HepG2 (cell line): ENCODE measurements around the gene SZRD1. TPM values are rescaled to one million over a fixed set of nuclear protein-coding genes. Genes with fewer than 3 reads are reported as not detected.

Experiments used
- ARHGAP35 ChIP-seq: sonication (generic); formaldehyde crosslinking; IDR thresholded peaks from 2 replicates; pipeline ENCODE4 v1.9.0; 2022; ENCODE audit warnings: mild to moderate bottlenecking, inconsistent platforms, moderate library complexity, missing genetic modification reagents, borderline replicate concordance
- DDIT3 ChIP-seq: sonication (generic); formaldehyde crosslinking; IDR thresholded peaks from 2 replicates; pipeline ENCODE4 v1.4.0; 2020; ENCODE audit warnings: mild to moderate bottlenecking, missing genetic modification reagents
- KDM5A ChIP-seq: fragments of 200-600 bp; sonication (generic); IDR thresholded peaks from 2 replicates; pipeline ENCODE4 v1.7.0; 2018; ENCODE audit warnings: antibody characterized with exemption, mild to moderate bottlenecking, low read length, borderline replicate concordance
- LBX2 ChIP-seq: sonication (generic); formaldehyde crosslinking; IDR thresholded peaks from 2 replicates; pipeline ENCODE4 v1.5.0; 2020; ENCODE audit warnings: missing genetic modification reagents, mild to moderate bottlenecking, borderline replicate concordance
- NFYC ChIP-seq: IDR thresholded peaks from 2 replicates; pipeline ENCODE4 v1.6.1; 2016; ENCODE audit warnings: missing genetic modification reagents, missing compliant biosample characterization
- NR2F6 ChIP-seq, 2 experiments: IDR thresholded peaks; 2 replicates each; pipeline ENCODE4 v1.6.1; 2016; ENCODE audit warnings: antibody characterized with exemption in 1 of 2, mild to moderate bottlenecking in 1 of 2
- PHB2 ChIP-seq: fragments of 450-650 bp; IDR thresholded peaks from 2 replicates; pipeline ENCODE4 v1.6.1; 2018; ENCODE audit not compliant: partially characterized antibody
- SOX13 ChIP-seq, 3 experiments: fragments of 450-650 bp in 1 of 3; sonication (generic) in 1 of 3; formaldehyde crosslinking in 1 of 3; IDR thresholded peaks in 2 of 3; conservative IDR thresholded peaks in 1 of 3; 2 replicates each; pipeline versions ENCODE4 v1.5.0 to v1.6.1; 2016 to 2020; ENCODE audit warnings: antibody characterized with exemption in 1 of 3, mild to moderate bottlenecking in 1 of 3, missing compliant biosample characterization in 1 of 3, missing genetic modification reagents in 1 of 3, moderate library complexity in 1 of 3
- ZFAT ChIP-seq: sonication (generic); formaldehyde crosslinking; conservative IDR thresholded peaks from 2 replicates; pipeline ENCODE4 v1.8.1; 2023; ENCODE audit warnings: missing genetic modification reagents, inconsistent platforms
- ZFP37 ChIP-seq: sonication (generic); formaldehyde crosslinking; IDR thresholded peaks from 2 replicates; pipeline ENCODE4 v1.4.0; 2020; ENCODE audit warnings: missing genetic modification reagents, borderline replicate concordance
- ZNF296 ChIP-seq: sonication (generic); formaldehyde crosslinking; conservative IDR thresholded peaks from 2 replicates; pipeline ENCODE4 v1.5.0; 2020; ENCODE audit warnings: mild to moderate bottlenecking, missing genetic modification reagents
- ZNF589 ChIP-seq: sonication (generic); formaldehyde crosslinking; conservative IDR thresholded peaks from 2 replicates; pipeline ENCODE4 v1.8.0; 2022; ENCODE audit warnings: mild to moderate bottlenecking, moderate library complexity, missing genetic modification reagents
- ZNF724P ChIP-seq: sonication (generic); formaldehyde crosslinking; IDR thresholded peaks from 2 replicates; pipeline ENCODE4 v1.8.0; 2022; ENCODE audit warnings: missing genetic modification reagents, borderline replicate concordance
- ZSCAN25 ChIP-seq: sonication (generic); formaldehyde crosslinking; IDR thresholded peaks from 2 replicates; pipeline ENCODE4 v1.8.0; 2022; ENCODE audit warnings: mild to moderate bottlenecking, missing genetic modification reagents
- ZZZ3 ChIP-seq: sonication (generic); formaldehyde crosslinking; IDR thresholded peaks from 2 replicates; pipeline ENCODE4 v1.4.0; 2020; ENCODE audit warnings: missing genetic modification reagents, mild to moderate bottlenecking, borderline replicate concordance
- polyA plus RNA-seq, 8 experiments: library from polyadenylated mRNA; depleted of rRNA in 3 of 8; stranded (reverse) in 7 of 8; unstranded in 1 of 8; fragments of >200 nt; fragmentation: Illumina TruSeq in 4 of 8; extraction: Trizol in 4 of 8; gene quantifications; 2 replicates each; pipeline versions ENCODE4 v1.2.1 to v1.2.3, GENCODE V29; 2011 to 2016; ENCODE audit warnings: low read depth in 4 of 8, missing spikeins in 1 of 8, mixed read lengths in 1 of 8; ENCODE audit not compliant: insufficient read depth in 1 of 8
- total RNA-seq, 5 experiments: library from RNA; depleted of rRNA; stranded (reverse); fragments of >200 nt; fragmentation: Illumina TruSeq; extraction: Trizol; gene quantifications; 2 replicates each; pipeline ENCODE4 v1.2.3, GENCODE V29; 2016; ENCODE audit warnings: low read depth in 1 of 5
- TF ChIP-seq, protein P1 (sequence below): IDR thresholded peaks from 2 replicates; pipeline ENCODE4 v1.6.1; 2016; ENCODE audit warnings: missing genetic modification reagents, missing compliant biosample characterization
- TF ChIP-seq, protein P2 (sequence below): sonication (generic); formaldehyde crosslinking; IDR thresholded peaks from 2 replicates; pipeline ENCODE4 v1.4.0; 2020; ENCODE audit warnings: low read depth, mild to moderate bottlenecking, missing genetic modification reagents
- TF ChIP-seq, protein P3 (sequence below), 2 experiments: fragments of 450-650 bp in 1 of 2; sonication (generic) in 1 of 2; formaldehyde crosslinking; IDR thresholded peaks; 2 replicates each; pipeline versions ENCODE4 v1.5.0 to v1.8.0; 2020 to 2022; ENCODE audit warnings: mild to moderate bottlenecking in 1 of 2, missing genetic modification reagents in 1 of 2
- TF ChIP-seq, protein P4 (sequence below): sonication (generic); formaldehyde crosslinking; IDR thresholded peaks from 2 replicates; pipeline ENCODE4 v1.4.0; 2020; ENCODE audit warnings: missing genetic modification reagents, mild to moderate bottlenecking, borderline replicate concordance

SZRD1 gene
- total and polyA plus RNA-seq, 2 of the 13 experiments (the other 11 are each of a cell fraction or from before 2014, with no cell fraction given), result 28.5 to 41.4 TPM

DNA sequence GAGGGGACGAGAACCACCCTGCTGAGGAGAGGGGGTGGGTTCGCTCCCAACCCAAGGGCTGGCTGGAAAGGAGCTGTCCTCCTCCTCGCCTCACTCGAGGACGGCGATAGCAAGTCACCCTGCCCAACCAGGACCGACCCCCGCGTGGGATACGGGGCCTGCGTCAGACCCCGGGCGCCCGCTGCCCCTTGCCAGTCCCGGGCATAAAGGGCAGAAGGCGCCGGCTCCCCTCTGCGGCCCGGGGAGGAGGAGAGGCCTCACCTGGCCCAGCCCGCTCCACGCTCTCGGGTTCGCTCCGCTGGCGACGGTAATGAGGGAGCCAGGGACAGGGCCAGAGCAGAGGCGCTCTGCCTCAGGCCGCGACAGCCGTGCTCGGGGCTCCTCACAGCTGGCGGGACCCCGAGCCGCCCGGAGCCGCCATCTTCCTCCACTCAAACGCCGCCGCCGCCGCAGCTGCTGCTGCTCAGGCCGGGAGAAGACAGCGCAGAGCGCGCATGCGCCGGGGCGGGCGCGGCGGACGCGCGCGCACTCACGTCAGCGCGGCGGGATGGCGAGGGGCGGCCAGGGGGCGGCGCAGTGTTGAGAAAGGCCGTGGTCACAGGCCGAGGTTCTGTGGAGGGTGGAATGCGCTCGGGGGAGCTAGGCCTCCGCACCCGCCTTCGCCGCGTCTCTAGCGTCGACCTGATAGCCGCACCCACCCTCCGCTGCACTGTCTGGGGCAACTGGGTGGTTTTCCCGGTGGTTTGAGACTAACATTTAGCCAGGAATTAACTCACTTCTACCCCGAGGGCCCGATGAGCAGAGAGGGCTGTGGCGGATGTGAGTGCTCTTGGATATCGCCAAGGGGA is 14.8 kb upstream of the SZRD1 start, which contains the start of gene FBXO42 (continued):
- TF ChIP-seq ZFP37 (CRISPR knock-in tag), result peak; percentile 87; the same call in 1 of the 2 replicates
- TF ChIP-seq ZNF296, result no peak
- no peak for TF ChIP-seq ZNF589 (CRISPR knock-in tag)
- TF ChIP-seq, protein P1, sequence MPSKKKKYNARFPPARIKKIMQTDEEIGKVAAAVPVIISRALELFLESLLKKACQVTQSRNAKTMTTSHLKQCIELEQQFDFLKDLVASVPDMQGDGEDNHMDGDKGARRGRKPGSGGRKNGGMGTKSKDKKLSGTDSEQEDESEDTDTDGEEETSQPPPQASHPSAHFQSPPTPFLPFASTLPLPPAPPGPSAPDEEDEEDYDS (CRISPR knock-in tag), result peak; percentile 25; the same call in 1 of the 2 replicates
- TF ChIP-seq NR2F6 (IDR thresholded peaks at IDR 0.05), result no peak
- TF ChIP-seq NR2F6 (CRISPR knock-in tag; IDR thresholded peaks at IDR 0.05), result no peak
- no peak for TF ChIP-seq ZZZ3 (CRISPR knock-in tag)
- TF ChIP-seq ZNF724P (CRISPR knock-in tag), result no peak; the same call in 1 of the 2 replicates
- TF ChIP-seq DDIT3 (CRISPR knock-in tag), result no peak
- no peak for TF ChIP-seq ZSCAN25 (CRISPR knock-in tag)
- TF ChIP-seq ARHGAP35 (CRISPR knock-in tag), result no peak; the same call in 1 of the 2 replicates
- TF ChIP-seq, protein P2, sequence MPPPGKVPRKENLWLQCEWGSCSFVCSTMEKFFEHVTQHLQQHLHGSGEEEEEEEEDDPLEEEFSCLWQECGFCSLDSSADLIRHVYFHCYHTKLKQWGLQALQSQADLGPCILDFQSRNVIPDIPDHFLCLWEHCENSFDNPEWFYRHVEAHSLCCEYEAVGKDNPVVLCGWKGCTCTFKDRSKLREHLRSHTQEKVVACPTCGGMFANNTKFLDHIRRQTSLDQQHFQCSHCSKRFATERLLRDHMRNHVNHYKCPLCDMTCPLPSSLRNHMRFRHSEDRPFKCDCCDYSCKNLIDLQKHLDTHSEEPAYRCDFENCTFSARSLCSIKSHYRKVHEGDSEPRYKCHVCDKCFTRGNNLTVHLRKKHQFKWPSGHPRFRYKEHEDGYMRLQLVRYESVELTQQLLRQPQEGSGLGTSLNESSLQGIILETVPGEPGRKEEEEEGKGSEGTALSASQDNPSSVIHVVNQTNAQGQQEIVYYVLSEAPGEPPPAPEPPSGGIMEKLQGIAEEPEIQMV (CRISPR knock-in tag), result peak; percentile 96
- no peak for TF ChIP-seq LBX2 (CRISPR knock-in tag)
- TF ChIP-seq, protein P3, sequence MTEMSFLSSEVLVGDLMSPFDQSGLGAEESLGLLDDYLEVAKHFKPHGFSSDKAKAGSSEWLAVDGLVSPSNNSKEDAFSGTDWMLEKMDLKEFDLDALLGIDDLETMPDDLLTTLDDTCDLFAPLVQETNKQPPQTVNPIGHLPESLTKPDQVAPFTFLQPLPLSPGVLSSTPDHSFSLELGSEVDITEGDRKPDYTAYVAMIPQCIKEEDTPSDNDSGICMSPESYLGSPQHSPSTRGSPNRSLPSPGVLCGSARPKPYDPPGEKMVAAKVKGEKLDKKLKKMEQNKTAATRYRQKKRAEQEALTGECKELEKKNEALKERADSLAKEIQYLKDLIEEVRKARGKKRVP (CRISPR knock-in tag; IDR thresholded peaks at IDR 0.05), result 0 out of 4 replicates have a peak, but pooled peaks of 1 of the 2 experiments have one; percentile 0
- TF ChIP-seq, protein P4, sequence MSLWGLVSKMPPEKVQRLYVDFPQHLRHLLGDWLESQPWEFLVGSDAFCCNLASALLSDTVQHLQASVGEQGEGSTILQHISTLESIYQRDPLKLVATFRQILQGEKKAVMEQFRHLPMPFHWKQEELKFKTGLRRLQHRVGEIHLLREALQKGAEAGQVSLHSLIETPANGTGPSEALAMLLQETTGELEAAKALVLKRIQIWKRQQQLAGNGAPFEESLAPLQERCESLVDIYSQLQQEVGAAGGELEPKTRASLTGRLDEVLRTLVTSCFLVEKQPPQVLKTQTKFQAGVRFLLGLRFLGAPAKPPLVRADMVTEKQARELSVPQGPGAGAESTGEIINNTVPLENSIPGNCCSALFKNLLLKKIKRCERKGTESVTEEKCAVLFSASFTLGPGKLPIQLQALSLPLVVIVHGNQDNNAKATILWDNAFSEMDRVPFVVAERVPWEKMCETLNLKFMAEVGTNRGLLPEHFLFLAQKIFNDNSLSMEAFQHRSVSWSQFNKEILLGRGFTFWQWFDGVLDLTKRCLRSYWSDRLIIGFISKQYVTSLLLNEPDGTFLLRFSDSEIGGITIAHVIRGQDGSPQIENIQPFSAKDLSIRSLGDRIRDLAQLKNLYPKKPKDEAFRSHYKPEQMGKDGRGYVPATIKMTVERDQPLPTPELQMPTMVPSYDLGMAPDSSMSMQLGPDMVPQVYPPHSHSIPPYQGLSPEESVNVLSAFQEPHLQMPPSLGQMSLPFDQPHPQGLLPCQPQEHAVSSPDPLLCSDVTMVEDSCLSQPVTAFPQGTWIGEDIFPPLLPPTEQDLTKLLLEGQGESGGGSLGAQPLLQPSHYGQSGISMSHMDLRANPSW, result no peak
- TF ChIP-seq SOX13 (IDR thresholded peaks at IDR 0.05), result no peak
- peak in 1 of 2 experiments; percentile 37; a peak in 1 of 4 replicates for TF ChIP-seq SOX13 (CRISPR knock-in tag; conservative IDR thresholded peaks at IDR 0.05 in 1 of 2, IDR thresholded peaks at IDR 0.05 in 1 of 2)
- 0 out of 2 replicates have a peak, but pooled peaks have one; percentile 11 for TF ChIP-seq NFYC
- TF ChIP-seq ZFAT (CRISPR knock-in tag), result 0 out of 2 replicates have a peak, but pooled peaks have one; percentile 45
- no peak for TF ChIP-seq PHB2
- peak; percentile 43; the same call in 1 of the 2 replicates for TF ChIP-seq KDM5A
